Ascending aorta (tissue), 2 donors: ENCODE data around the gene CORO1C. TPM values are rescaled to one million over a fixed set of nuclear protein-coding genes. Genes with fewer than 3 reads are reported as not detected.
A peak's percentile ranks its signal among the peaks of the same experiment; 100 is the strongest.

ENCODE experiments used
- DNase-seq, 2 donors: peaks; one replicate each; pipeline ENCODE4 v3.0.0-alpha.2; 2019; ENCODE audit warnings: low spot score in 2 of 2
- H3K27ac ChIP-seq, 2 donors: fragments of 200-600 bp; sonication (generic); one replicate each; pipeline ENCODE4 v1.5.1; 2016 to 2017; ENCODE audit warnings: mild to moderate bottlenecking in 1 of 2
- H3K27me3 ChIP-seq: fragments of 200-600 bp; sonication (generic); one replicate; pipeline ENCODE4 v1.5.1; 2017
- H3K36me3 ChIP-seq, 2 donors: fragments of 200-600 bp; sonication (generic); one replicate each; pipeline ENCODE4 v1.5.1; 2016
- H3K4me1 ChIP-seq, 2 donors: fragments of 200-600 bp; sonication (generic); one replicate each; pipeline ENCODE4 v1.5.1; 2016 to 2017; ENCODE audit warnings: mild to moderate bottlenecking in 1 of 2
- H3K4me3 ChIP-seq, 2 donors: fragments of 200-600 bp; sonication (generic); one replicate each; pipeline ENCODE4 v1.5.1; 2016 to 2017; ENCODE audit warnings: mild to moderate bottlenecking in 1 of 2
- H3K9me3 ChIP-seq, 2 donors: fragments of 200-600 bp; sonication (generic); one replicate each; pipeline ENCODE4 v1.5.1; 2016
- CTCF ChIP-seq, 3 experiments: fragments of 200-600 bp in 2 of 3; fragments of 450-650 bp in 1 of 3; sonication (generic) in 2 of 3; IDR thresholded peaks; one replicate each; pipeline ENCODE4 v1.5.1; 2016 to 2019; ENCODE audit warnings: antibody characterized with exemption in 3 of 3, mild to moderate bottlenecking in 1 of 3, moderate library complexity in 1 of 3
- intact Hi-C: fragments of 100-400 bp; cut with DNase I; formaldehyde crosslinking; loops from one replicate; pipeline ENCODE4 v1.15.1; 2023
- total RNA-seq: library from RNA; depleted of rRNA; stranded (reverse); fragments of >200 nt; gene quantifications from one replicate; pipeline ENCODE4 v1.1.0, GENCODE V29; 2016

The CORO1C gene
- total RNA-seq, 1 donor from 2014 or later: 106 TPM

- no peak for DNase-seq
- H3K36me3 ChIP-seq: no peaks in the 10 kb centered on the region
- H3K27me3 ChIP-seq: no peaks in the 10 kb centered on the region
- H3K4me3 ChIP-seq: peak overlapping the region; percentile 66 to 79
- H3K4me1 ChIP-seq: peaks cover 4 to 51% of the 10 kb centered on the region in 2 donors
- H3K27ac ChIP-seq: peak overlapping the region in 1 of 2 donors; percentile 94
- H3K9me3 ChIP-seq: no peaks in the 10 kb centered on the region
- intact Hi-C loops: no loop called here
- TF ChIP-seq CTCF (IDR thresholded peaks at IDR 0.05): no peak
Measured at GRCh38 chr12:108727868-108728735, 3.2 kb downstream of the CORO1C start.

DNA sequence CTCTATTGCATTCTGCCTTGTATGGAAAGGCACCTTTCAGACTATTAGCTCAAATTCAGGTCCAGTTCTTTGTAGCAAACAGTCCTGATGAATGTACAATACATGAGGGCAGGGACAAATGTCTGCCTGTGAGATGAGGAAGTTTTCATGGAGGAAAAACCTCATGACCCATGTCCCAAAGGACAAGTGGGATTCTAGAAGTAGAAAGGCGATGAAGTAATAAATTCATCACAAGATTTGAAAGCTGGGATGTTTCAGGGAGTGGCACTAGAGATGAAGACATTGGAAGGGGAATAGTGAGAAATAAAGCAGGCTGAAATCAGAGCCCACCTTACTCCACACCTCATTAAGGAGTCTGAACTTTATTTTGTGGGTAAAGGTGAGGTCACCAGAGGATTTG is 4.2 kb downstream of the CORO1C start:
- intact Hi-C loops: no loop called here
- no peak for TF ChIP-seq CTCF (IDR thresholded peaks at IDR 0.05)
- H3K27ac ChIP-seq: peak overlapping the region; percentile 9 to 19

GRCh38 chr12:108724890-108725151 is 6.5 kb downstream of the CORO1C start:
- H3K4me1 ChIP-seq: peaks cover 17 to 67% of the 10 kb centered on the region in 2 donors

More for the DNA sequence above, 4.2 kb downstream of the CORO1C start:
- peaks cover 13 to 56% of the 10 kb centered on the region in 2 donors for H3K4me1 ChIP-seq
- H3K9me3 ChIP-seq: no peaks in the 10 kb centered on the region
- DNase-seq: no peak
- no peaks in the 10 kb centered on the region for H3K36me3 ChIP-seq
- no peaks in the 10 kb centered on the region for H3K27me3 ChIP-seq
- no peak overlapping the region for H3K4me3 ChIP-seq

GRCh38 chr12:108724054-108724889 is 7.0 kb downstream of the CORO1C start:
- no peaks in the 10 kb centered on the region for H3K27me3 ChIP-seq
- no peak for TF ChIP-seq CTCF (IDR thresholded peaks at IDR 0.05)
- no peak overlapping the region for H3K4me3 ChIP-seq
- no peaks in the 10 kb centered on the region for H3K36me3 ChIP-seq
- H3K4me1 ChIP-seq: peaks cover 17 to 67% of the 10 kb centered on the region in 2 donors
- DNase-seq: no peak
- intact Hi-C loops: no loop called here
- no peaks in the 10 kb centered on the region for H3K9me3 ChIP-seq
- peak overlapping the region; percentile 69 to 75 for H3K27ac ChIP-seq

More at GRCh38 chr12:108724890-108725151, 6.5 kb downstream of the CORO1C start:
- no peak for DNase-seq
- Histone ChIP-seq H3K9me3 (no peaks in the 10 kb centered on the region), H3K27ac (peak overlapping the region; percentile 69 to 75), H3K36me3 (no peaks in the 10 kb centered on the region), H3K4me3 (no peak overlapping the region), H3K27me3 (no peaks in the 10 kb centered on the region)
- no peak for TF ChIP-seq CTCF (IDR thresholded peaks at IDR 0.05)
- intact Hi-C loops: no loop called here

DNA sequence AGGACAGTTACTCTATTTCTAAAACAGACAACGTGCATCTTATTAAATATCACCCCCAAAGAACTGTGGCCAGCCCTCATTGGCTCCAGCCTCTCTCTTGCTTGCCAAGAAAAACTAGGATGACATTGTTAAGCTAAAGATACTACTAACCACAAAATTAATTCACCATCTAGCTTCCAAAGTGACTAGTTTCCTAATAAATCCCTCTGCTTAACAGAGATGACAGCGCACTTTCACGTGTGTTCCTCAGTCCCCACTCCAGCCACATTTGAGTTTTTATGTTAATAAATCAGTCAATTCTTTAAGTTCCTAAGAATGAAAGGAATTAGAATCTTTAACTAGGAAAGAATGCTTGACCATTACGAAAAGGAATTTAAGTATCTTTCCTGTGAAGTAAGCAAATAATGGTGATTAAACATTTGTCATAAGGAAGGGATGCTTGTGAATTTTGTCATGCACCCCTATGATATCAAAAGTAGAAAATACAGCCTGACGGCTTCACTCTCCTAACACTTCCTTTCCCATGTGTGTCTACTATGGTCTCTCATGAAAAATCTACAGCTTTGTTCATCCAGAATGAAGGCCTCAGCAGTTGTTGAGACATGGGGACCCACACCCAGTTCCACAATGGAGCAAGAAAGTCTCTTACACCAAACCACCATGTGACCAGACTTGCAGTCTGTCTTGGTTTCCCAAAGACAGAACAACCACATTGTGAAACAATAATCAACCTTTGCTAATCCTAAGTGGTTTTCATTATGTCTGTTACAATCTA is 8.1 kb downstream of the CORO1C start:
- Histone ChIP-seq H3K9me3 (no peaks in the 10 kb centered on the region), H3K36me3 (no peaks in the 10 kb centered on the region), H3K4me3 (peak overlapping the region in 1 of 2 donors; percentile 19), H3K27me3 (no peaks in the 10 kb centered on the region), H3K27ac (peak overlapping the region; percentile 69 to 75), H3K4me1 (peaks cover 17 to 64% of the 10 kb centered on the region in 2 donors)
- DNase-seq: no peak
- intact Hi-C loops: no loop called here
- no peak for TF ChIP-seq CTCF (IDR thresholded peaks at IDR 0.05)
